ENCODE measurements around the gene BTBD3. TPM values are rescaled to one million over a fixed set of nuclear protein-coding genes. Genes with fewer than 3 reads are reported as not detected.
A peak's percentile ranks its signal among the peaks of the same experiment; 100 is the strongest.

The BTBD3 gene
- total and polyA plus RNA-seq, 4 donors: 3.0 to 13.1 (median 8.4) TPM

DNA sequence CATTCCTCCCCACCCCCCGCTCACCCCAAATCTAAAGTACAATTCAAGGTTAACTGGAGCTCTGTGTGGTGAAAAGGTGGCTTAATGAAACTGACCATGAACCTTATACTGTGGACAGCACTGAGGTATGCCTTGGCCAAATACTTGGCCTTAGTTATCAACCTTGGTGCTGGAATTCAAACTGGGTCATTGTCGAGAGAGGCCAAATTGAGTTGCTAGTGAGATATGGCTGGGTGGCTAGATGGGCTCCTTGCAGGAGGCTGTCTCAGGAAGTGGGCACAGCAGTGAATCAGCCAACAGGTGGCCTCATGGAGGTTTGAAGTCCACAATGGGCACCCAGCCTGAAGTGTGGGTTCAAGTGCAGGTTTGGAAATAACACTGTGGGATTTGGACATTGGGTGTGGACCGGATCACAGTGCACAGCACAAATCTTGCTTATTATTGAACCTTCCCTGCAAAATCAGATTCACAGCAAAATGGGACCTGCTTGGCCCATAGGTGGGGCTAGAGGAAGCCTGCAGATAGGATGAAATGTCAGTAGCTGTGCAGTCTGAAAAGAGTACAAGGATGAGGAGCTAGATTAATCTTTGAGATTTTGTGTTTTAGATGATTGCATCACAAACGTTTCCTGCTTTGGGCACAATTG is 5.6 kb upstream of the BTBD3 start:
- Histone ChIP-seq H3K4me3 (ENCODE audit: low read depth in 1 of 3, low read length in 3 of 3) (no peak overlapping the region), H3K9ac (ENCODE audit: low read depth in 1 of 2, low read length in 2 of 2) (no peak overlapping the region), H3K9me3 (ENCODE audit: control insufficient read depth in 4 of 4, low read length in 3 of 4) (no peaks in the 10 kb centered on the region), H3K4me1 (ENCODE audit: control insufficient read depth in 4 of 4, insufficient read depth in 4 of 4, low read length in 3 of 4) (no peaks in the 10 kb centered on the region), H3K36me3 (ENCODE audit: control insufficient read depth in 4 of 4, insufficient read depth in 3 of 4, low read depth in 1 of 4, low read length in 3 of 4) (no peaks in the 10 kb centered on the region), H3K27me3 (ENCODE audit: control insufficient read depth in 4 of 4, insufficient read depth in 4 of 4, low read length in 3 of 4) (no peaks in the 10 kb centered on the region), H3K27ac (ENCODE audit: low read depth in 1 of 2, low read length in 2 of 2) (no peak overlapping the region)
- WGBS: 83% methylated on average over 4 of the region's 4 CpGs
- DNase-seq (ENCODE audit: low spot score): no peak
- TF ChIP-seq FOXA1 (IDR thresholded peaks at IDR 0.05) (no peak), RAD21 (IDR thresholded peaks at IDR 0.05) (peak; percentile 47 to 65)

DNA sequence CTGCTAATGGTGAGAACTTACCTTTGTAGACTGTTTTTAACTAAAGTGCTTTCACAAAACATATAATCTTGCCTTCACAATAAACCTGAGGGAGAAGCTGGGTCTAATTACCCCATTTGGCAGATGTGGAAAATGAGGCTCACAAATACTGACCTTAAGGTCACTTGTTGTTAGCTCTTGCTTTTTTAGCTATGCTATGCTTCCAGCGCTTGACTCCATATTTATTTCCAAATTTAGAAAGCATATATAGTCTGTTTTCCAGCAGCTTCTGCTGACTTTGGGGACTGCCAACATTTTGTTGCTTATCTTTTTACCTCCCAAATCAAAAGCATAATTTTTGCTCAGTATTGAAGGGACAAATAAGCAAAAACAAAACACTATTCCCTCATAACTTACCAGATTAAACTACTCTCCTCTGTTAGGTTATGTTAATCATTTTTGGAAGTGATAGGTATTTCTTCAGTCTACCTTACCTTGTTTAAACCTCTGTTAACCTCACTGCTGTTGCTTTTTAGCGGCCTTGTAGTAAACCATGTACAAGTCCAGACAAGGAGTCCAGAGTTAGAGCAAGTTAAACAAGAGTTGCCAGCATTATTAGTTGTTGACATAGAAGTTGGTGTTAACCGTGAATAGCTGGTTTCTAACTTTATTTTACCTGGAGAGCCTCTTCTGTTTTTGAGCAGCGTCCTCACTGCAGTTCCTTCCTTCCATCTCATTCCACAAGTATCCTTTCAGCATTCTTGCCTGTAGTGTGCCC is 4.9 kb upstream of the BTBD3 start:
- WGBS: 89% methylated on average over 4 of the region's 4 CpGs
- no peak overlapping the region for H3K27ac ChIP-seq (ENCODE audit: low read depth in 1 of 2, low read length in 2 of 2)

DNA sequence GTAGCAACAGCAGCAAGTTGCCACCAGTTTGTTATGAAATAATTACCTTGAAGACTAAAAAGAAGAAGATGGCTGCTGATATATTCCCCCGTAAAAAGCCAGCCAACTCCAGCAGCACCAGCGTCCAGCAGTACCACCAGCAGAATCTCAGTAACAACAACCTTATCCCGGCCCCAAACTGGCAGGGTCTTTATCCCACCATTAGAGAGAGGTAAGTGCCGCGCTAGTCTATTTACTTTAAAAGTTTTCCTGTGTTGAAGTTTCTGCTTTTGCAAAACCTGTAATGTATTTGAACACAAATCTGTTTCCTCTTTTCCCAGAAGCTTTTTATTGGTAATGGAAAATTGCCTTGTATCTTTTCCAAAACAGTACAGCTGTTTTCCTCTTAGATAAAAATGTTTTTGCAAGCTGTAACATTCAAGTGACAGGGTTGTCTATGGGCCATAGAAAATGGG is 725 bp downstream of the BTBD3 start:
- no peak overlapping the region for H3K9ac ChIP-seq (ENCODE audit: low read depth in 1 of 2, low read length in 2 of 2)
- H3K36me3 ChIP-seq (ENCODE audit: control insufficient read depth in 4 of 4, insufficient read depth in 3 of 4, low read depth in 1 of 4, low read length in 3 of 4): peaks cover 0 to 4% (median 0%) of the 10 kb centered on the region in 4 donors
- no peak overlapping the region for H3K4me3 ChIP-seq (ENCODE audit: low read depth in 1 of 3, low read length in 3 of 3)
- WGBS: 68% methylated on average over 5 of the region's 5 CpGs
- no peak for DNase-seq (ENCODE audit: low spot score)
- peaks cover 0 to 2% (median 0%) of the 10 kb centered on the region in 4 donors for H3K4me1 ChIP-seq (ENCODE audit: control insufficient read depth in 4 of 4, insufficient read depth in 4 of 4, low read length in 3 of 4)
- no peaks in the 10 kb centered on the region for H3K27me3 ChIP-seq (ENCODE audit: control insufficient read depth in 4 of 4, insufficient read depth in 4 of 4, low read length in 3 of 4)
- H3K9me3 ChIP-seq (ENCODE audit: control insufficient read depth in 4 of 4, low read length in 3 of 4): no peaks in the 10 kb centered on the region
- H3K27ac ChIP-seq (ENCODE audit: low read depth in 1 of 2, low read length in 2 of 2): no peak overlapping the region
- TF ChIP-seq, protein P1, sequence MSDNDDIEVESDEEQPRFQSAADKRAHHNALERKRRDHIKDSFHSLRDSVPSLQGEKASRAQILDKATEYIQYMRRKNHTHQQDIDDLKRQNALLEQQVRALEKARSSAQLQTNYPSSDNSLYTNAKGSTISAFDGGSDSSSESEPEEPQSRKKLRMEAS (IDR thresholded peaks at IDR 0.05): no peak
- TF ChIP-seq SP1 (IDR thresholded peaks at IDR 0.05) (no peak), TAF1 (conservative IDR thresholded peaks at IDR 0.05) (no peak), GABPA (IDR thresholded peaks at IDR 0.05 in 1 of 2, conservative IDR thresholded peaks at IDR 0.05 in 1 of 2) (no peak), FOXA2 (IDR thresholded peaks at IDR 0.05) (no peak), HNF4A (conservative IDR thresholded peaks at IDR 0.05) (no peak)
- TF ChIP-seq, protein P2, sequence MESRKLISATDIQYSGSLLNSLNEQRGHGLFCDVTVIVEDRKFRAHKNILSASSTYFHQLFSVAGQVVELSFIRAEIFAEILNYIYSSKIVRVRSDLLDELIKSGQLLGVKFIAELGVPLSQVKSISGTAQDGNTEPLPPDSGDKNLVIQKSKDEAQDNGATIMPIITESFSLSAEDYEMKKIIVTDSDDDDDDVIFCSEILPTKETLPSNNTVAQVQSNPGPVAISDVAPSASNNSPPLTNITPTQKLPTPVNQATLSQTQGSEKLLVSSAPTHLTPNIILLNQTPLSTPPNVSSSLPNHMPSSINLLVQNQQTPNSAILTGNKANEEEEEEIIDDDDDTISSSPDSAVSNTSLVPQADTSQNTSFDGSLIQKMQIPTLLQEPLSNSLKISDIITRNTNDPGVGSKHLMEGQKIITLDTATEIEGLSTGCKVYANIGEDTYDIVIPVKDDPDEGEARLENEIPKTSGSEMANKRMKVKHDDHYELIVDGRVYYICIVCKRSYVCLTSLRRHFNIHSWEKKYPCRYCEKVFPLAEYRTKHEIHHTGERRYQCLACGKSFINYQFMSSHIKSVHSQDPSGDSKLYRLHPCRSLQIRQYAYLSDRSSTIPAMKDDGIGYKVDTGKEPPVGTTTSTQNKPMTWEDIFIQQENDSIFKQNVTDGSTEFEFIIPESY (IDR thresholded peaks at IDR 0.05): no peak
- TF ChIP-seq, protein P3, sequence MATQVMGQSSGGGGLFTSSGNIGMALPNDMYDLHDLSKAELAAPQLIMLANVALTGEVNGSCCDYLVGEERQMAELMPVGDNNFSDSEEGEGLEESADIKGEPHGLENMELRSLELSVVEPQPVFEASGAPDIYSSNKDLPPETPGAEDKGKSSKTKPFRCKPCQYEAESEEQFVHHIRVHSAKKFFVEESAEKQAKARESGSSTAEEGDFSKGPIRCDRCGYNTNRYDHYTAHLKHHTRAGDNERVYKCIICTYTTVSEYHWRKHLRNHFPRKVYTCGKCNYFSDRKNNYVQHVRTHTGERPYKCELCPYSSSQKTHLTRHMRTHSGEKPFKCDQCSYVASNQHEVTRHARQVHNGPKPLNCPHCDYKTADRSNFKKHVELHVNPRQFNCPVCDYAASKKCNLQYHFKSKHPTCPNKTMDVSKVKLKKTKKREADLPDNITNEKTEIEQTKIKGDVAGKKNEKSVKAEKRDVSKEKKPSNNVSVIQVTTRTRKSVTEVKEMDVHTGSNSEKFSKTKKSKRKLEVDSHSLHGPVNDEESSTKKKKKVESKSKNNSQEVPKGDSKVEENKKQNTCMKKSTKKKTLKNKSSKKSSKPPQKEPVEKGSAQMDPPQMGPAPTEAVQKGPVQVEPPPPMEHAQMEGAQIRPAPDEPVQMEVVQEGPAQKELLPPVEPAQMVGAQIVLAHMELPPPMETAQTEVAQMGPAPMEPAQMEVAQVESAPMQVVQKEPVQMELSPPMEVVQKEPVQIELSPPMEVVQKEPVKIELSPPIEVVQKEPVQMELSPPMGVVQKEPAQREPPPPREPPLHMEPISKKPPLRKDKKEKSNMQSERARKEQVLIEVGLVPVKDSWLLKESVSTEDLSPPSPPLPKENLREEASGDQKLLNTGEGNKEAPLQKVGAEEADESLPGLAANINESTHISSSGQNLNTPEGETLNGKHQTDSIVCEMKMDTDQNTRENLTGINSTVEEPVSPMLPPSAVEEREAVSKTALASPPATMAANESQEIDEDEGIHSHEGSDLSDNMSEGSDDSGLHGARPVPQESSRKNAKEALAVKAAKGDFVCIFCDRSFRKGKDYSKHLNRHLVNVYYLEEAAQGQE (IDR thresholded peaks at IDR 0.05): no peak

More for the DNA sequence above, 4.9 kb upstream of the BTBD3 start:
- Histone ChIP-seq H3K4me1 (ENCODE audit: control insufficient read depth in 4 of 4, insufficient read depth in 4 of 4, low read length in 3 of 4) (no peaks in the 10 kb centered on the region), H3K27me3 (ENCODE audit: control insufficient read depth in 4 of 4, insufficient read depth in 4 of 4, low read length in 3 of 4) (no peaks in the 10 kb centered on the region), H3K9me3 (ENCODE audit: control insufficient read depth in 4 of 4, low read length in 3 of 4) (no peaks in the 10 kb centered on the region), H3K4me3 (ENCODE audit: low read depth in 1 of 3, low read length in 3 of 3) (no peak overlapping the region), H3K36me3 (ENCODE audit: control insufficient read depth in 4 of 4, insufficient read depth in 3 of 4, low read depth in 1 of 4, low read length in 3 of 4) (no peaks in the 10 kb centered on the region), H3K9ac (ENCODE audit: low read depth in 1 of 2, low read length in 2 of 2) (no peak overlapping the region)
- TF ChIP-seq EGR1 (IDR thresholded peaks at IDR 0.05; ENCODE audit: low read depth in 2 of 2) (no peak), NR2F2 (IDR thresholded peaks at IDR 0.05) (no peak), YY1 (IDR thresholded peaks at IDR 0.05) (no peak), JUND (IDR thresholded peaks at IDR 0.05) (no peak), FOXA1 (IDR thresholded peaks at IDR 0.05) (no peak), HNF4A (conservative IDR thresholded peaks at IDR 0.05) (no peak), TAF1 (conservative IDR thresholded peaks at IDR 0.05) (no peak), FOXA2 (IDR thresholded peaks at IDR 0.05) (no peak), RAD21 (IDR thresholded peaks at IDR 0.05) (no peak)
- TF ChIP-seq, protein P4, sequence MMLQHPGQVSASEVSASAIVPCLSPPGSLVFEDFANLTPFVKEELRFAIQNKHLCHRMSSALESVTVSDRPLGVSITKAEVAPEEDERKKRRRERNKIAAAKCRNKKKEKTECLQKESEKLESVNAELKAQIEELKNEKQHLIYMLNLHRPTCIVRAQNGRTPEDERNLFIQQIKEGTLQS (IDR thresholded peaks at IDR 0.05): no peak
- TF ChIP-seq, protein P3 (IDR thresholded peaks at IDR 0.05): no peak
- no peak for DNase-seq (ENCODE audit: low spot score)

Measured in liver (tissue), 9 donors.